ENCODE data around the gene DHCR24.

DHCR24 gene

DNA sequence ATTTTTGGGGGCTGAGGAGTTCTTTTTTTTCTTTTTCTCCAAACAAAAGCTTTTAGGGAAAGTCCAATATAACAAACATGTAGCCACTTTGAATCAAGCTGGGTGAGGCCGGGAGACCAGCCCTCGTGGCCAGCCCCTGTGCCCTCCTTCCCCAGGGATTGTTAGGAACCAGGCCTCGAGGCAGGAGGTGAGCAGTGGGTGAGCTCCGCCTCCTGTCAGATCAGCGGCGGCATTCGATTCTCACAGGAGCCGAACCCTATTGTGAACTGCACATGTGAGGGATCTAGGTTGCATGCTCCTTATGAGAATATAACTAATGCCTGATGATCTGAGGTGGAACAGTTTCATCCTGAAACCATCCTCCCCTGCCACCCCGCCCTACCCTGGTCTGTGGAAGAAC, 44.0 kb downstream of the DHCR24 start:
- no peak for DNase-seq

DNA sequence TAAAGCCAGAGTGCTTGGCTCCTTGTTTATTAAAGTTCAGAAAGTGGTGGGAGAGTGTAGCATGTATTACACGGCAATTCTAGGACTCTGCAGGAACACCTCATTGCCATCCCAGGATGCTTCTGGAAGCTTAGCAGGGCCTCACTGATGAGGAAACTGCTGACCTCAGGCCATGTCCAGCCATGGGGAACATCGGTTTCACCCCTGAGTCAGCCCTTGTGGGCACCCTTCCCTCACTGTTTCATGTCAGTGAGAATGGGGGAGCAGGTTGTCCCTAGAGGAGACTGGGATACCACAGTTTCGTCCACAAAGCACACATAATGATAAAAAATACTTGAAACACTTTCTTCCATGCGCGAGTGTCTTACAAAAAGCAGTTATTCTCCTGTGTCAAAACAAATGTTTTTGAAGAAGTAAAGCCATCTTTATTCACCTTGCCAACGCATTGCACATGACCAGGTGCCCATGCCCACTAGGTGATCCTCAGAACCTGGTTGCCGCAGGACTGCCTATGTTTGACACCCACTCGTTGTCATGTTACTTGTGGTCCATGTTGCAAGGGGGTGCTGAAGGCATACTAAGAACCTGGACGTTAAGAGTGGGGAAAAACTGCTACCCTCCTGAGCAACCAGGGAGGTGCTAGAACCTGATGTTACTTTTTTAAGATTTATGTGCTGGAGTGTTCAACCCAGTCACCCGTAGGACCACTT, 44.6 kb downstream of the DHCR24 start:
- no peak for DNase-seq

DNA sequence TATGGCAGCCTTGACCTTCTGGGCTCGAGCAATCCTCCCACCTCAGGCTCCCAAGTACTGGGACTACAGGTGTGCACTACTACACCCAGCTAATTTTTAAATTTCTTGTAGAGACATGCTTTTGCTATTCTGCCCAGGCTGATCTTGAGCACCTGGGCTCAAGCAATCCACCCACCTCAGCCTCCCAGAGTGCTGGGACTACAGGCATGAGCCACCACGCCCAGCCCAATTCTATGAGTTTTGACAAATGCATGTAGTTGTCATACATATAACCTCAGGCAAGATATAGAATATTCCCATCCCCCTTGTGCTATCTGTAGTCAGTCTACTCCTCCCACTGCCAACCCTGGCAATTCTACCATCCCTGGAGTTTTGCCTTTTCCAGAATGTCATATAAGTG, 47.2 kb downstream of the DHCR24 start:
- DNase-seq = no peak

DNA sequence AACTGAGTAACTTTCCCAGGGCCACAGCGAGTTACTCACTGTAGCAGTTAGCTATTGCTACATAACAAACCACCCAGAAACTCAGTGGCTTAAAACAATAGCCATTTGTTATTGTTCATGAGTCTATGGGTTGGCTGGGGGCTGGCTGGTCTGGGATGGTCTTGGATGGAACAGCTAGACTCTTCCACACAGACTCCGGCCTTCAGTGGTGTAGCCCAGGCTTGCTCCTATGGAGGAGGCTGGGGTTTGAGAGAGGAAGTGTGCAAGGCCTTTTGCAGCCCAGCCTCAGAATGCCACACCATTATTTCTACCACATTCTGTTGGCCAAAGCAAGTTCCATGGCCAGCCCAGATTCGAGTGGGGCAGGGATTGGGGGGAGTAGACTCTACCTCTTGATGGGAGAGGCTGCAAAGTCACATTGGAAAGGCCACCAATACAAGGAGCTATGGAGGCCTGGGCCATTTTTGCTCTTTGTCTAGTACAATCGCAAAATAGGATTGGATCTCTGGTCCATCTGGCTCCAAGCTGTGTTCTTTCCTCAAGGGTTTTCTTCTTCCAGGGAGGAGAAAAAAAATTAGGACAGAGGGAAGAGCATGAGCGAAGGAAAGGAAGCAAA, 48.3 kb downstream of the DHCR24 start:
- no peak for DNase-seq

DNA sequence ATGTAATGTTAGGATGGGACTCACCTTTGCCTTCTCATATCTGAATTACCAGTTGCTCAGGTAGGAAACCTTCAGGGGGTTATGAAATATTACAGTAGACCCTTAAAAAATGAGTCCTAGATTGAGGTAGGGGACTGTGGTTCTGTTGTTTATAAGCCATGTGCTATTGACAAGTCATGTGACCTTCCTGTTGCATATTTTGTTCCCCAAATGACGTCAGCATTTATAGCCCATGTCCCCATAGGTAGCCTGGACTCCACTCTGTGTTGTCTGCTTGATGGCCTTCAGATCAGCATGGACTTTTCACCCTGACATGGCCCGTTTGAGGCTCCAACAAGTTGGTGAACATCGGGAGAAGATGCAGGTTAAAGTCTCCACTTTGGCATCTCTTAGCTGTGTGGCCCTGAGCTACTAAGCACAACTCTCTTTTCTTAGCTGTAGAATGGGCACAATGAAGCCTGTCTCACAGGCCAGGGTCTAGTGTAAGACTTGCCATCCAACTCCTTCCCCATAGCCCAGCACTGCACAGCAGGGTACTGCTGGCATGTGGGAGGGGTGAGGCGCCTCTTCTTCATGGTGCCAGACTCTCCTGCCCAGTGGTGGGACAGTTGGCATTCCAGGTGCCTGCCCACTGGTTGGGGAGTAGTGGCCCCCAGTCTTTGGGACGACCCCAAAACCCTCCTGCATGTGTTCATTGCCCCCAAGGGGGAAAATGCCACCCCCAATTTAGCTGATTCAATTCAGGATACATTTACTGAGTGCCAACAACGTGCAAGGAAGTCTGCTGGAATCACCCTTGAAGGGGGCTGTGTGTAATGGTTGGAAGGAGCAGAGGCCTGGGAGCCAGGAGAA, 49.8 kb downstream of the DHCR24 start:
- no peak for DNase-seq

DNA sequence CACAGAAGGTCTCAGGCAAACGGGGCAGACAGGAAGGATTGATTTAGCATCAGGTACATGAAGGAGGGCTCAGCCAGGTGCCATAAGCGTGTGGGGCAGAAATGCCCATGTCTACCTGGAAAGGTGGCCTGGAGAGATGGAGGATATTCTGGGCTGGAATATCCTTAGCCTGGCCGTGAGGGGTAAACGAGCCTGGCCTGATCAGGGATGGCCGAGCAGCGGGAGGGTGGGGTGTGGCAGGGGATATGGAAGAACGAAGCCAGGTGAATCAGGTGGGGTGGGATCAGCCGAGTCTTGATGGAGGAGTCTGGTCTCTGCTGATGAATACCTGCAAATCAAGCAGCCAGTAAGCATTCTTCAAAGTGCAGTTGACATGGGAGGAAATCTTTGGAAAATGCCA, 50.4 kb downstream of the DHCR24 start:
- no peak for DNase-seq

DNA sequence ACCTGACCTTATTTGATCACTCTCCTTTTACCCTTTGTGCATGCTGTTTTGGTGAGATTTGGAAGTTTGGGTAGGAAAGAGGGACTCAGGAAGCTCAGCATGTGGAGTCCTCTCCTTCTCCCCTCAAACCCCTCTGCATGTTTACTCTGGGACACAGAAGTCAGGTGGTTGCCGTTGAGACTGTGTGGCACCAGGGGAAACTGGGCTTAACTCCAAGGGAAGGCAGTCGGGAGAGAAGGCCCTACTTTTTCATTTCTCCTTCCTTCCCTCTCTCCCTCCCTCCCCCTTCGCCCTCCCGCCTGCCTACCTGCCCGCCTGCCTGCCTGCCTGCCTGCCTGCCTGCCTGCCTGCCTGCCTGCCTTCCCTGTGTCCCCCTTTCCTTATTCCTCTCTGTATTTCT, 51.0 kb downstream of the DHCR24 start:
- DNase-seq = no peak

DNA sequence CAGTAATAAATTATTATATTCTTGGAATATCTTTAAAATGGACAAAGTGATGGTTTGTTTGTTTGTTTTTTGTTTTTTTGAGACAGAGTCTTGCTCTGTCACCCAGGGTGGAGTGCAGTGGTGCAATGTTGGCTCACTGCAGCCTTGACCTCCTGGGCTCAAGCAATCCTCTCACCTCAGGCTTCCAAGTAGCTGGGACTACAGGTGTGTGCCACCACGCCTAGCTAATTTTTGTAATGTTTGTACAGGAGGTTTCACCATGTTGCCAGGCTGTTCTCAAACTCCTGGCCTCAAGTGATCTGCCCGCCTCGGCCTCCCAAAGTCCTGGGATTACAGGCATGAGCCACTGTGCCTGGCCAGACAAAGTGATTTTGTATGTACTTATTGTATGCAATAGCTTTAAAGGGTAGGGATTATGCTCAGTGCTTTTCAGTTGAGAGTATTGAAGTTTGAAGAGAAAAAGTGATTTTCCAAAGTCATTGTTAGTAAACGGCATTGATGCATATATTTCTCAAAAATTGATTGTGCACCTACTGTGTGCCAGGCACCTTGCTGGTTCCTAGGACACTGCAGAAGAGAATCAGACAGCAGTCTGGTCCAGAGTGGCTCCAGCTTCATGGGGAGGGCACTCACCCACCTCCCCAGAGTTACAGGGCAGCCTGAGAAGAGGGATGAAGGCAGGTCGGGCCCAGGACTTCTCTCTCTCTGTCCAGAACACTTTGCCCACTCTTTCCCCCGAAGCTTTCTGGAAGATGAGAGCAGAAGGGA, 51.7 kb downstream of the DHCR24 start:
- no peak for DNase-seq

DNA sequence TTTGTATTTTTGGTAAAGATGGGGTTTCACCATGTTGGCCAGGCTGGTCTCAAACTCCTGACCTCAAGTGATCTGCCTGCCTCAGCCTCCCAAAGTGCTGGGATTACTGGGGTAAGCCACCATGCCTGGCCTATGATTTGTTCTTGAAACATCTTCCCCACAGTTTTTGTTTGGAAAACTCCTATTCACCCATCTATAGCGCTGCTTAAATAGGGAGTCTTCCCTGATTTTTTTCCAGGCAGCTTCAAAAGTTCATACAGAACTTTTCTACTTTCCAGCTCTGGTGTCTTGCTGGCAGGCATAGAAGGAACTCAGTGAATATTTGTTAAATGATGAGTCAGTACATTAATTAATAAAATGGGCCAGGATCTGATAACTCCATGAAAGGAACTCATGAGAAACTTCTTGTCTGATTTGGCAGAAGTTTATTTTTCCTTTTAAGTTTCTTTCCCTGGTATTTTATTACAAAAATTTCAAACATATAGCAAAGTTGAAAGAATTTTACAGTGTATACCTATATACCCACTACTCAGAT, 52.9 kb downstream of the DHCR24 start:
- no peak for DNase-seq

DNA sequence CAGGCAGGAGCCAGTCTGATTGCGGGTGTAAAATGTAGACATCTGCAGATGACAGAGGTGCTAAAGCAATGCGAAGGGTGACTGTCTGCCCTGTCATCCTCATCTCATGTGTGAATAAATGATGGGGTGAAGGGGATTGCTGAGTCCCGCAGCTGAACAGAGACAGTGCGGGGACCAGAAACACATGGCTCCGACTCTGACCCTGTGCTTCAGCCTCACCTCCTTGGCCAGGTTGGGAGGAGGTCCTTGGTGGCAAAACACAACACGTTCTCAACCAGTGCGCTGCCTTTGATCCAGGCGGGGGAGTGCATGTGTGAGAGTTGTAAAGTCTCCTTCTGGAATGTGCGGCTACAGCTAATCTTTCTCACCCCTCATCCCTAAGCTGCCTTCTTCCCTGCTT, 53.9 kb downstream of the DHCR24 start:
- DNase-seq = no peak

DNA sequence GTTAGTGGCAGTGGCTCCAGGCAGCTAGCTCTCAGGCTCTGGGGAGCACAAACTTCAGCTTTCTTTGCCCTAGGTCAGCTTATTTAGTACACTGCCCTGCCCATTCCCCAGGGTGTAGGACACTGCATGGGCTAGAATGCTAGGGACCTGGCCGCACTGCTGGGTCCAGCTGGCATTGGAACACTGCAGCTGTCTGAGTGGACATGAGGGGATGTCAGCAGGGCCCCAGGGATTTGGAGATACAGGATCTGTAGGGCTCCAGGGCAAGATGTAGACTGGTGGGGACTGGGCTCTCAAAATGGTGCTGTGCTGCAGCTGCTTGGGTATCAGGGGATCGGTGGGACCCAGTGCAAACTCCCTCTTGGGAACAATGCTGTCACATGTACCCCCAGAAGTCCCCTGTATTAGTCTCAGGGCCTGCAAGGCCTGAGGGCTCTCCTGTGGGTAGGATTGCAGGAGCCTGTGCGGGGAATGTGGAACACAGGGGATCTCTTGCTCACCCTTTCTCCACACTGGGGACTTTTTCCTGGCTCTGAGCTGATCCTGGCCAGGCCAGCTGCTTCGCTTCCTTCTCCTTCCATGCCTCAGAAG, 60.7 kb downstream of the DHCR24 start:
- no peak for DNase-seq

DNA sequence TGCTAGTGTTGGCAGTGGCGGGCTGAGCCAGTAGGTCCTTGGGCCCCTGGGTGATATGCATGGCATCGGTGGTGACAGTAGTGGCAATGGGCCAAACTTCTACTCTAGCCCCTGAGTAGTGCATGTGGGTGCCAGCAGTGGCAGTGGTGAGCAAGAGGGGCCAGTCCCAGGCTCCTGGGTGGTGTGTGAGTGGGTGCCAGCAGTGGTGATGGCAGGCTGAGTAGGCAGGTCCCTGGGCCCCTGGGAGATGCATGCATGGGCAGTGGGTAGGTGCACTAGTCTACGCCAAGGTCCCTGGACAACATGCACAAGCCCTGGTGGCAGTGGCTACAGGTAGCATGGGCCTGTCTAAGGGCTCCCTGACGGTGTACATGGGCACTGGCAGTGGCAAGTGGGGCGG, 61.3 kb downstream of the DHCR24 start:
- no peak for DNase-seq

DNA sequence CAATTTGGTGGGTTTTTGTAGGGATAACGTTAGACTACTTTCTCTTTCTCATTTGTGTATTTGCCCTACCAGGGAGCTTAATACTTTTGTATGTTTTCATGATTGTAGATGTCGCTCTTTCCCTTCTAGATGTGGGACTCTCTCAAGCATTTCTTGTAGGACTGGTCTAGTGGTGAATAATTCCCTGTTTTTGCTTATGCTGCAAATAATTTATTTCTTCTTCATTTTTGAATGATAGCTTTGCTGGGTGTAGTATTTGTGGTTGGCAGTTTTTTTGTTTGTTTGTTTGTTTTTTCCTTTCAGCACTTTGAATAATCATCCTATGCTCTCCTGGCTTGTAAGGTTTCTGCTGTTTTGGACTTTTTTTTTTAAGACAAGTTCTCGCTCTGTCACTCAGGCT, 63.3 kb downstream of the DHCR24 start:
- no peak for DNase-seq

DNA sequence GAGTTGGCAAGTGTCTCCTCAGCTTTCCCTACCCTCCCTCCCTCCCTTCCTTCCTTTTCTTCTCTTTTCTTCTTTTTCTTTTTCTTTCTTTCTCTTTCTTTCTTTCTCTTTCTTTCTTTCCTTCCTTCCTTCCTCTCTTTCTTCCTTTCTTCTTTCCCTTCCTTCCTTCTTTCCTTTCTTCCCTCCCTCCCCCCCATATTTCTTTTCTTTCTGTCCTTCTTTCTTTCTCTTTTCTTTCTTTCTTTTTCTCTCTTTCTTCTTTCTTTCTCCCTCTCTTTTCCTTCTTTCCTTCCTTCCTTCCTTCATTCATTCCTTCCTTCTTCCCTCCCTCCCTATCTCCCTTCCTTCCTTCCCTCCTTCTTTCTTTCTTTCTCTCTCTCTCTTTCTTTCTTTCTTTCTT, 67.3 kb downstream of the DHCR24 start:
- no peak for DNase-seq

DNA sequence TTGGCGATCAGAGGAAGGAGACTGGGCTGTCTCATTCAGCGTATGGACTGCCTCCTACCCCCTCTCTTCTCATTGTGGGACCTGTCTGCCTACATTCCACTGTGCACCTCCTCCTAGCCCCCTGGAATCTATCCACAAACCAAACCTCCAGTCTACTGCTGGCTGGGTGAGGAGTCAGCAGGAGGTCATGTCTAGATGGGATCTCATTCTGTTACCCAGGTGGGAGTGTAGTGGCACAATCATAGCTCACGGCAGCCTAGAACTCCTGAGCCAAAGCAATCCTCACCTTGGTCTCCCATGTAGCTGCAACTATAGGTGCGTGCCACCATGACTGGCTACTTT, 67.8 kb downstream of the DHCR24 start:
- DNase-seq = no peak

DNA sequence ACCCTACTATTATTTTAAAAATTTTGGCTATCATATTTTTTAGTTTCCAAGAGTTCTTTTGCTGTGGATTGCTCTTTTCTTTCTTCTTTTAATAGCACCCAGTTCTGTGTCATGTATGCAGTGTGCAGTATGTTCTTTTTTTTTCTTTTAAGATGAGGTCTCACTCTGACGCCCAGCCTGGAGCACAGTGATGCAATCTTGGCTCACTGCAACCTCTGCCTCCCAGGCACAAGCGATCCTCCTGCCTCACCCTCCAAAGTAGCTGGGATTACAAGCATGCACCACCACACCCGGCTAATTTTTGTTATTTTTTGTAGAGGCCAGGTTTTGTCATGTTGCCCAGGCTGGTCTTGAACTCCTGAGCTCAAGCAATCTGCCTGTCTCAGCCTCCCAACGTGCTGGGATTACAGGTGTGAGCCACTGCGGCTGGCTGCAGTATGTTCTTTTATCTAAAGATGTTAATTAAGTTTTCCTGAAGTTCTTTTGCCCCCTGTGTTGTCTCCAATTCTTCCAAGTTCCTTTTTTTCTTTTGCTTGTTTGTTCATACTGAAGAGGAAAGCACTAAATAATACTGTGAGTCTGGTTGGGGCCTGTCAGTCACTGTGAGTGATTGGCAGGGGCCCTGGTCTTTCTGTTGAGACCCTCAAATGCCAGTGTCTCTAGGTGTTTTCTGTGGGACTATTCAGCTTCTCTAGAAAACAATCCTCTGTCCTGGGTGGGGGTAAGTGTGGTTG, 68.4 kb downstream of the DHCR24 start:
- no peak for DNase-seq

DNA sequence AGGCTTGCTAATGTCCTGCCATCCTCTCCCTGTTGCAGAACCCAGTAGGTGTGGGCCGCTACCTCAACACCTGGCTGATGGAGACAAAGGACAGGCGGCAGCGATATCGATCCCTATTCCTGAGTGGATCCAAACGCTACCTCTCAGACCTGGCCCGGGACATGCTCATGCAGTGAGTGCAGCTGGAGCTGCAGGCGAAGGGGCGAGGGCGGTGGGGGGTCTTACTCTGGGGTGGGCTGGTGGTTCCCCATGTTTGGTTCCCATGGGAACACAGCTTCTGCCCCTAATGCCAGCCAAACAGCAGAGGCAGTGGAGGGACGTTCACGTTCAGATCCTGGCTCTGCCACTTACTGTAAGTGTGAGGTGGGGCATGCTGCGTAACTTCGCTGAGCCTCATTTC, 70.0 kb downstream of the DHCR24 start:
- DNase-seq = no peak

DNA sequence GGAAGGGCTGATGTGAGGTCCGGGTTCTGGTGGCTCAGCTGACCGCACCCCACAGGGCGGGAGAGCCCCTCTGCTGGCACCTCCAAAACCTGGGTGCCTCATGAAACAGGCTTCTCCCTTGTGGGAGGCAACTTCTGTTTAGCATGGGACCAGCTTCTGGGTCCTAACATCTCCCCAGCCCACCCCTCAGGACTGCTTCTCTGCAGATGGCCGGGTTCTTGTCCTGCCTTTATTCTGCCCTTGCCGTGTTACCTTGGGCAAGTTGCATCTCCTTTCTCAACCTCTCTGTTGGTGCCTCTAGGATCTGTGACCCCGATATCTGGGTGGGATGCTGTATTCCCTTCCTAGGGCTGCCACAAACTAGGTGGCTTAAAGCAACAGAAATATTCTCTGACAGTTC, 70.9 kb downstream of the DHCR24 start:
- no peak for DNase-seq

DNA sequence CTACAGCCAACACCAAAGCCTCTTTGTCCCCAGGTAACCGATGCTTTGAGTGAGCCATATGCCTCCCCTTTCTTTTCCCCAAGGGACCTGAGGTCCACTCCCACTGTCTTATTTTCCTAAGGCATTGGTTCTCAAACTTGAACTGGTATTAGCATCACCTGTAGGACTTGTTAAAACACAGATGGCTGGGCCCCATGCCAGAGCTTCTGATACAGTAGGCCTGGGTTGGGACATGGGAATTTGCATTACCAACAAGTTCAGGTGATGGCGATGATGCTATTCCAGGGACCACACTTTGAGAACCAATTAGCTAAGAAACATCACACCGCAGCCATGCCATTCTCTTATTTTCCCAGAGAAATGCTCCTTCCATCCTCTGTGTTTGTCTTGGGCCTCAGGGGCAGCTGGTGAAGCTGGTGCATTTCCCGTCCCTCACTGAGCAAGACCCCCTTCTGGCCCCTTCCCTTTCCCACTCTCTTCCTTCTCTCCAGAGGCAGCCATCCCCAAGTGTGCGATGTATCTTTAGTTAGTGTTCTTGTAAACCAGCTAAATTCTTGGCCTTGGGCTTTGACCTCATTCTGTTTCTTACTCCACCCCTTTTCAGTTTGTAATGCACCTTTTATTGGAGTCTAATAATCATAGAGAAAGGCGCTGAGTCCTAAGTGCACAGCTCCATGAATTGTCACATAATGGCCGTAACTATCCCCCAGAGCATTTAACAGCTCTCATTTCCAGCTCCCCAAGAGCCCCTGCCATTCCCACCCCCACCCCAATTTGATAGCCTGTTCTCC, 71.7 kb downstream of the DHCR24 start:
- DNase-seq = no peak

DNA sequence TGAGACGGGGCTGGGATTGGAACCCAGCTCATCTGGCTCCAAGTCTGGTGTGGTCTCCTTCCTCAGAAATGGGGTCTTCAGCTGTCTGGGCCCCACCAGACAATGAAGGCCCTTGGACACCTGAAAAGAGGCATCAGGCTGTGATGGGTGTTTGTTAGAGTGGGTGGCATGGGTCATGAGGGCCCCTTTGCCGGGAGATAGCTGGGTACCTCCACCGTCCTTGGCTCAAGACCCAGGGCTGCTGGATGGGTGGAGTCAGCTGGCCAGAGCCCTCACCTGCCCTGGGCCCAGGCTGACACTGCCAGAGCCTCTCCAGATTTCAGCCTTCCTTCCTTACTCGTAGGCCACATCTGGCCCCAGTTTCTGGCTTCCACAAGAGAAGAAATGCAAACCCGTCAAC, 72.4 kb downstream of the DHCR24 start:
- DNase-seq = no peak

DNA sequence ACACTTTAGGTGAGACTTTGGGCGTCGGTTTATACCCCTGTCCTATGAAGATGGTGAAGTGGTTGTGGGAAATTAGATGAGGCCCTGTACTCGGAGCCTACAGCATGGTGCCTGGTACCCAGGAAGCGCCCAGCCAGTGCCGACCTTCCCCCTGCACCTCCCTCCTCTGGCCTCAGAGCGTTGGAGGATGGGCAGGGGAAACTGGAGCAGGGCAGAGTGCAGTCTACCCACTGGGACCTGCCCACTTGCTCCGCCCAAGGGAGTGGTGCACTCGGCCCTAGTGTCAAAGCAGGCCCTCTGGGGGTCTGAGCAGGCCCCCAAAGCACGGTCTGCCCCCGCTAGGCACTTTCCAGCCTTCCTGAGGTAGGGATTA, 72.9 kb downstream of the DHCR24 start:
- no peak for DNase-seq
